Lower leg skin (tissue), 4 donors: ENCODE measurements around the gene RTRAF. TPM values are rescaled to one million over a fixed set of nuclear protein-coding genes. Genes with fewer than 3 reads are reported as not detected.

Source experiments
- DNase-seq, 2 donors: peaks; one replicate each; pipeline ENCODE4 v3.0.0-alpha.2; 2019; ENCODE audit warnings: low spot score in 2 of 2
- H3K4me3 ChIP-seq: fragments of 200-600 bp; sonication (generic); 2 replicates; pipeline ENCODE4 v1.5.1; 2017; ENCODE audit warnings: mild to moderate bottlenecking, low read depth; ENCODE audit not compliant: poor library complexity, severe bottlenecking
- POLR2A ChIP-seq, 2 donors: fragments of 450-650 bp; IDR thresholded peaks; one replicate each; pipeline ENCODE4 v1.6.1; 2016 to 2017; ENCODE audit warnings: antibody characterized with exemption in 2 of 2, mild to moderate bottlenecking in 1 of 2, moderate library complexity in 1 of 2
- WGBS, 2 donors: methylation state at CpG; one replicate each; pipeline ENCODE4 v1.1.5; 2018; 5-methylcytosine and 5-hydroxymethylcytosine counted together
- intact Hi-C: fragments of 100-400 bp; cut with DNase I; formaldehyde crosslinking; loops from one replicate; pipeline ENCODE4 v1.15.0; 2023; ENCODE audit warnings: low total_unique reads
- total RNA-seq, 4 donors: library from RNA; depleted of rRNA; stranded (reverse); fragments of >200 nt; gene quantifications; one replicate each; pipeline ENCODE4 v1.1.0, GENCODE V29; 2016
- TF ChIP-seq, protein P1 (sequence below), 3 donors: fragments of 450-650 bp; IDR thresholded peaks; one replicate each; pipeline ENCODE4 v1.5.1; 2016; ENCODE audit warnings: antibody characterized with exemption in 3 of 3, mild to moderate bottlenecking in 3 of 3, moderate library complexity in 2 of 3

Gene RTRAF
- total RNA-seq, 4 donors from 2014 or later: 32.5 to 48.0 (median 40.6) TPM

- 54 to 66% methylated on average over 3 of the region's 3 CpGs for WGBS, 2 donors
- no peak overlapping the region for H3K4me3 ChIP-seq
- intact Hi-C loops: no loop called here
- no peak for TF ChIP-seq POLR2A (IDR thresholded peaks at IDR 0.05)
- TF ChIP-seq, protein P1, sequence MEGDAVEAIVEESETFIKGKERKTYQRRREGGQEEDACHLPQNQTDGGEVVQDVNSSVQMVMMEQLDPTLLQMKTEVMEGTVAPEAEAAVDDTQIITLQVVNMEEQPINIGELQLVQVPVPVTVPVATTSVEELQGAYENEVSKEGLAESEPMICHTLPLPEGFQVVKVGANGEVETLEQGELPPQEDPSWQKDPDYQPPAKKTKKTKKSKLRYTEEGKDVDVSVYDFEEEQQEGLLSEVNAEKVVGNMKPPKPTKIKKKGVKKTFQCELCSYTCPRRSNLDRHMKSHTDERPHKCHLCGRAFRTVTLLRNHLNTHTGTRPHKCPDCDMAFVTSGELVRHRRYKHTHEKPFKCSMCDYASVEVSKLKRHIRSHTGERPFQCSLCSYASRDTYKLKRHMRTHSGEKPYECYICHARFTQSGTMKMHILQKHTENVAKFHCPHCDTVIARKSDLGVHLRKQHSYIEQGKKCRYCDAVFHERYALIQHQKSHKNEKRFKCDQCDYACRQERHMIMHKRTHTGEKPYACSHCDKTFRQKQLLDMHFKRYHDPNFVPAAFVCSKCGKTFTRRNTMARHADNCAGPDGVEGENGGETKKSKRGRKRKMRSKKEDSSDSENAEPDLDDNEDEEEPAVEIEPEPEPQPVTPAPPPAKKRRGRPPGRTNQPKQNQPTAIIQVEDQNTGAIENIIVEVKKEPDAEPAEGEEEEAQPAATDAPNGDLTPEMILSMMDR (IDR thresholded peaks at IDR 0.05): no peak
- DNase-seq: no peak
Measured at GRCh38 chr14:52003324-52003723, 14.0 kb downstream of the RTRAF start.

DNA sequence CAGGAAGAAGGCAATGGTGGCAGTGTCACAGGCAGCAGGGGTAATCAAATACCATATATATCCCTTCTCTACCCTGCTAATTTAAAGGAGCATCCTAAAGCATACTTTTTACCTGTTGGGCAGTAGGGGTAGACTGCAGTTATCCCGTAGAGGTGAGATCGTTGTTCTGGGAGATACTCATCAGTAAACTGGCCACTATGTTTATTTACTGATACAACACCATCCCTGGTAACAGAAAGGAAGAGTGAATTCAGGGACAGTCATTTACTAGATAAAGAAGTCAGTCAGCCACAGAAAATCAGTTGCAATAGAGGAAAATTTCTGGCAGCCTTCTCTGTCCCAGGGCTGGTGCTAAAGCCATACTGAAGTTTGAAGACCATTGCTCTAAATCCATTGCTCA, 16.3 kb downstream of the RTRAF start:
- 69 to 87% methylated on average over 2 of the region's 2 CpGs for WGBS, 2 donors
- no peak overlapping the region for H3K4me3 ChIP-seq
- no peak for DNase-seq
- TF ChIP-seq, protein P1 (IDR thresholded peaks at IDR 0.05): no peak
- no peak for TF ChIP-seq POLR2A (IDR thresholded peaks at IDR 0.05)
- intact Hi-C loops: no loop called here

DNA sequence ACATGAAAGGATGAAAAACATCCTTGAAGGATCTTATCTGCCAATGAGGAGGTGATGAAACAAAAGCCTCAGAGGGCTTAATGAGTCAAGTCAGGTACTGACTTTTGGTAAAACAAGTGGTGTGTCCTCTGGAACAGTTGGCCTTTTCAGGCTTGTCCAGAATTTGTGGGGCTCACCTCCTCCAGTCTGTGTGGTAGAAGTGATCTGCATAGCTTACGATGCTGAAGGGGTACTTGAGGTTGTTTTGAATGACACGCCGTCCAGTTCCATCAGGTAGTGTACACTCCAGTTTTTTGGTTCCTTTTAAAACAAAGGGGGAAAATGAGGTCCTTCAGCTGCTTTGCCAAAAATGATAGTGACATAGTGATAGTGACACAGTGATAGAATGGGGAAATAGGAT, 17.0 kb downstream of the RTRAF start:
- WGBS, 2 donors: 95 to 97% methylated on average over 3 of the region's 3 CpGs
- intact Hi-C loops: no loop called here
- TF ChIP-seq POLR2A (IDR thresholded peaks at IDR 0.05): no peak
- TF ChIP-seq, protein P1 (IDR thresholded peaks at IDR 0.05): no peak
- no peak for DNase-seq
- H3K4me3 ChIP-seq: no peak overlapping the region

DNA sequence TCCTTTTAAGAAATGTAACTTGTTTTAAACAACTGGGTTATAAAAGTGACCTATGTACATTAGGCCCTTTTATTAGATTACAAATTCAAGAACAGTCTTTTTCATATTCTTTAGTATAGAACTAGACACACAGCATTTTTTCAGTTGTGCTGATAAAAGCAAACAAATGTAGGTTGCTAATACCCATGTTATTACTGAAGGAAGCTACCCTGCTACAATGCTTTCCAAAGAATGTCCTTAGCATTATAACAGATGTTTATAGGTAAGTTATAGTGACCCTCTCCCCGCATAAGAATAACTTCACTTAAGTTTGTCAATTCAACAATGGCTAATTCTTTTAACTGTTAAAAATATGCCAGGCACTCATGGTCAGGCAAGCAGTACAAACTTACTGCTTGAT, 17.9 kb downstream of the RTRAF start:
- WGBS, 2 donors: 44 to 96% methylated on average over 1 of the region's 1 CpG
- H3K4me3 ChIP-seq: no peak overlapping the region
- no peak for TF ChIP-seq POLR2A (IDR thresholded peaks at IDR 0.05)
- TF ChIP-seq, protein P1 (IDR thresholded peaks at IDR 0.05): no peak
- DNase-seq: no peak
- intact Hi-C loops: no loop called here

DNA sequence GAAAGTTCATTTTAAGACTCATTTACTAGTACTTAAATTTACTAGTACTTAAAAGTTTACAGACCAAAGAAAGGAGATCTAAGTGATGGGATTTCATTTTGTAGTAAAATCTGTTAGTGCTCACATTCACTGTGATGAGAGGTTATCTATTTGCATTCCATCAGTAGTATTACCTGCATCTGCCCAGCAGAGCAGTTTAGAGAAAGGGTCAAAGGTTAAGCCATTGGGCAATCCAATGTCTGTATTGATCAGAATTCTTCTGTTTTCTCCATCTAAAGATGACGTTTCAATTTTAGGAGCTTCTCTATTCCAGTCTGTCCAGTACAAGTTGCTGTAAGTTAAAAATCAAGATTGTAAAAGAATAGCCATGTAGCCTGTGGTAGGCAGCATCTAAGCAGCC, 18.3 kb downstream of the RTRAF start:
- 92 to 93% methylated on average over 1 of the region's 1 CpG for WGBS, 2 donors
- TF ChIP-seq POLR2A (IDR thresholded peaks at IDR 0.05): no peak
- TF ChIP-seq, protein P1 (IDR thresholded peaks at IDR 0.05): no peak
- no peak overlapping the region for H3K4me3 ChIP-seq
- intact Hi-C loops: no loop called here
- no peak for DNase-seq

DNA sequence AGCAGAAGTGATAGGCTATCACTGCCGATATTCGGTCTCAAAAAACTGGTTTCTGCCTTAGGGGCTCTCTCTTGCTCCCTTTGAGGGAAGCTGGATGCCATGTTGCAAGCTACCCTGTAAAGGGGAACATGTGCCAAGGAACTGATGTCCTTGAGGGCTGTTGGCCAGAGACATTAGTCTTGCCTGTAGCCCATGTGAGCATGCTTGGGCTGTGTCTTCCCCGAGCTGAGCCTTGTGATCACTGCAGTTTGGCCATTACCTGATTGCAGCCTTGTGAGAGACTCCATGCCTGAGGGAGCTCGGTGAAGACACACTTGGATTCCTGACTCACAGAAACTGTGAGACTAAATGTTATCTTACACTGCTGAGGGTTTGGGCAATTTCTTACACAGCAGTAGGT, 18.8 kb downstream of the RTRAF start:
- no peak overlapping the region for H3K4me3 ChIP-seq
- WGBS, 2 donors: 94 to 97% methylated on average over 4 of the region's 4 CpGs
- intact Hi-C loops: no loop called here
- DNase-seq: no peak
- TF ChIP-seq, protein P1 (IDR thresholded peaks at IDR 0.05): no peak
- TF ChIP-seq POLR2A (IDR thresholded peaks at IDR 0.05): no peak
